Mesendoderm (in vitro differentiated cells): Measurements from ENCODE around the gene AP3D1.

Experiments
- DNase-seq: peaks from one replicate; pipeline ENCODE4 v3.0.0; 2013
- H2AK5ac ChIP-seq: 2 replicates; pipeline ENCODE4 v1.6.1; 2013; ENCODE audit warnings: low read length, inconsistent platforms
- H2BK120ac ChIP-seq: 2 replicates; pipeline ENCODE4 v1.6.1; 2013; ENCODE audit warnings: low read depth, mild to moderate bottlenecking, low read length, moderate library complexity, mixed read lengths
- H2BK15ac ChIP-seq: replicated peaks from 2 replicates; pipeline ENCODE4 v1.6.1; 2013; ENCODE audit warnings: low read depth, mild to moderate bottlenecking, moderate library complexity
- H2BK5ac ChIP-seq: 2 replicates; pipeline ENCODE4 v1.6.1; 2013; ENCODE audit warnings: low read length, inconsistent platforms
- H3K18ac ChIP-seq: 2 replicates; pipeline ENCODE4 v1.6.1; 2013; ENCODE audit warnings: mild to moderate bottlenecking, low read length, mixed read lengths
- H3K23ac ChIP-seq: one replicate; pipeline ENCODE4 v1.6.1; 2013; ENCODE audit warnings: low read length
- H3K27ac ChIP-seq: 2 replicates; pipeline ENCODE4 v1.5.1; 2013; ENCODE audit warnings: low read depth, mild to moderate bottlenecking, inconsistent platforms, low read length, moderate library complexity
- H3K27me3 ChIP-seq: 2 replicates; pipeline ENCODE4 v1.6.1; 2013; ENCODE audit warnings: low read length, control low read depth, mild to moderate bottlenecking, inconsistent platforms; ENCODE audit not compliant: insufficient read depth, poor library complexity
- H3K36me3 ChIP-seq: 2 replicates; pipeline ENCODE4 v1.6.1; 2013; ENCODE audit warnings: low read length, inconsistent platforms; ENCODE audit not compliant: control insufficient read depth, insufficient read depth
- H3K4ac ChIP-seq: one replicate; pipeline ENCODE4 v1.6.1; 2013; ENCODE audit warnings: low read depth, mild to moderate bottlenecking, low read length, moderate library complexity
- H3K4me1 ChIP-seq: 2 replicates; pipeline ENCODE4 v1.6.1; 2013; ENCODE audit warnings: low read depth, low read length, inconsistent platforms; ENCODE audit not compliant: control insufficient read depth
- H3K4me2 ChIP-seq: 2 replicates; pipeline ENCODE4 v1.6.1; 2013; ENCODE audit warnings: low read length
- H3K4me3 ChIP-seq: 2 replicates; pipeline ENCODE4 v1.5.1; 2013; ENCODE audit warnings: mild to moderate bottlenecking, low read length
- H3K56ac ChIP-seq: one replicate; pipeline ENCODE4 v1.6.1; 2013; ENCODE audit warnings: low read length
- H3K79me1 ChIP-seq: 2 replicates; pipeline ENCODE4 v1.6.1; 2013; ENCODE audit warnings: low read length, inconsistent platforms
- H3K79me2 ChIP-seq: 2 replicates; pipeline ENCODE4 v1.6.1; 2013; ENCODE audit warnings: mild to moderate bottlenecking, low read length; ENCODE audit not compliant: control insufficient read depth, insufficient read depth
- H3K9ac ChIP-seq: 2 replicates; pipeline ENCODE4 v1.6.1; 2013; ENCODE audit warnings: low read length, inconsistent platforms
- H4K5ac ChIP-seq: one replicate; pipeline ENCODE4 v1.6.1; 2013; ENCODE audit warnings: low read length
- H4K8ac ChIP-seq: one replicate; pipeline ENCODE4 v1.6.1; 2013; ENCODE audit warnings: low read depth, mild to moderate bottlenecking, control low read depth, low read length, moderate library complexity
- WGBS: extraction: QIAGEN DNeasy Blood & Tissue Kit; methylation state at CpG from one replicate; pipeline ENCODE4 v1.1.7; 2013; ENCODE audit warnings: low lambda C conversion rate, missing lambda C conversion rate; ENCODE audit not compliant: insufficient coverage; ENCODE audit errors: extremely low coverage; 5-methylcytosine and 5-hydroxymethylcytosine counted together

AP3D1 gene

GRCh38 chr19:2079076-2079864, 72.1 kb downstream of the AP3D1 start:
- H2BK120ac ChIP-seq: no peak overlapping the region
- H3K79me1 ChIP-seq: no peaks in the 10 kb centered on the region
- H2BK5ac ChIP-seq: no peak overlapping the region
- no peak overlapping the region for H2AK5ac ChIP-seq
- no peak overlapping the region for H4K5ac ChIP-seq
- H3K27me3 ChIP-seq: no peaks in the 10 kb centered on the region
- no peak overlapping the region for H2BK15ac ChIP-seq
- no peak for DNase-seq
- H3K4me2 ChIP-seq: no peak overlapping the region
- H4K8ac ChIP-seq: no peak overlapping the region
- H3K4ac ChIP-seq: no peak overlapping the region
- no peaks in the 10 kb centered on the region for H3K79me2 ChIP-seq
- H3K36me3 ChIP-seq: no peaks in the 10 kb centered on the region
- no peak overlapping the region for H3K9ac ChIP-seq
- no peak overlapping the region for H3K56ac ChIP-seq
- WGBS: no CpG with 5 or more reads among the region's 32 CpGs
- no peaks in the 10 kb centered on the region for H3K4me1 ChIP-seq
- H3K18ac ChIP-seq: no peak overlapping the region
- H3K23ac ChIP-seq: no peak overlapping the region
- H3K4me3 ChIP-seq: no peak overlapping the region
- H3K27ac ChIP-seq: no peak overlapping the region

- Histone ChIP-seq H3K4me2 (no peak overlapping the region), H2BK5ac (no peak overlapping the region), H2BK120ac (no peak overlapping the region), H3K4ac (no peak overlapping the region), H4K5ac (no peak overlapping the region), H3K79me1 (no peaks in the 10 kb centered on the region), H3K27me3 (no peaks in the 10 kb centered on the region), H3K9ac (no peak overlapping the region), H3K79me2 (no peaks in the 10 kb centered on the region), H3K56ac (no peak overlapping the region), H3K27ac (no peak overlapping the region), H4K8ac (no peak overlapping the region), H3K18ac (no peak overlapping the region), H2BK15ac (no peak overlapping the region), H3K36me3 (no peaks in the 10 kb centered on the region), H2AK5ac (no peak overlapping the region), H3K23ac (no peak overlapping the region), H3K4me1 (no peaks in the 10 kb centered on the region), H3K4me3 (no peak overlapping the region)
- DNase-seq: no peak
- no CpG with 5 or more reads among the region's 44 CpGs for WGBS
These were observed 73.3 kb downstream of the AP3D1 start for GRCh38 chr19:2077833-2078619.

- no peaks in the 10 kb centered on the region for H3K4me1 ChIP-seq
- H3K79me2 ChIP-seq: no peaks in the 10 kb centered on the region
- no peak overlapping the region for H3K23ac ChIP-seq
- no peak overlapping the region for H3K9ac ChIP-seq
- no peaks in the 10 kb centered on the region for H3K27me3 ChIP-seq
- H3K4me3 ChIP-seq: no peak overlapping the region
- no peak overlapping the region for H3K4ac ChIP-seq
- no peak overlapping the region for H4K5ac ChIP-seq
- H3K36me3 ChIP-seq: no peaks in the 10 kb centered on the region
- H2BK15ac ChIP-seq: no peak overlapping the region
- no peak overlapping the region for H3K4me2 ChIP-seq
- H3K18ac ChIP-seq: no peak overlapping the region
- H4K8ac ChIP-seq: no peak overlapping the region
- H3K56ac ChIP-seq: no peak overlapping the region
- no CpG with 5 or more reads among the region's 7 CpGs for WGBS
- H2BK120ac ChIP-seq: no peak overlapping the region
- no peaks in the 10 kb centered on the region for H3K79me1 ChIP-seq
- no peak for DNase-seq
- H3K27ac ChIP-seq: no peak overlapping the region
- H2AK5ac ChIP-seq: no peak overlapping the region
- no peak overlapping the region for H2BK5ac ChIP-seq
These were observed 74.0 kb downstream of the AP3D1 start for GRCh38 chr19:2077398-2077797.

- no peak overlapping the region for H4K5ac ChIP-seq
- no peaks in the 10 kb centered on the region for H3K36me3 ChIP-seq
- H3K4me3 ChIP-seq: no peak overlapping the region
- no CpG with 5 or more reads among the region's 32 CpGs for WGBS
- H4K8ac ChIP-seq: no peak overlapping the region
- no peak overlapping the region for H3K18ac ChIP-seq
- H3K79me1 ChIP-seq: no peaks in the 10 kb centered on the region
- no peaks in the 10 kb centered on the region for H3K4me1 ChIP-seq
- H2BK120ac ChIP-seq: no peak overlapping the region
- H3K23ac ChIP-seq: no peak overlapping the region
- no peak overlapping the region for H2AK5ac ChIP-seq
- no peaks in the 10 kb centered on the region for H3K27me3 ChIP-seq
- H3K9ac ChIP-seq: no peak overlapping the region
- H3K56ac ChIP-seq: no peak overlapping the region
- H3K79me2 ChIP-seq: no peaks in the 10 kb centered on the region
- H2BK15ac ChIP-seq: no peak overlapping the region
- DNase-seq: no peak
- H3K27ac ChIP-seq: no peak overlapping the region
- no peak overlapping the region for H3K4me2 ChIP-seq
- no peak overlapping the region for H2BK5ac ChIP-seq
- H3K4ac ChIP-seq: no peak overlapping the region
These were observed 74.8 kb downstream of the AP3D1 start for GRCh38 chr19:2076526-2076944.

GRCh38 chr19:2072757-2073551, 78.4 kb downstream of the AP3D1 start:
- H4K5ac ChIP-seq: no peak overlapping the region
- H3K18ac ChIP-seq: no peak overlapping the region
- no peak overlapping the region for H3K4me3 ChIP-seq
- H2AK5ac ChIP-seq: no peak overlapping the region
- no CpG with 5 or more reads among the region's 32 CpGs for WGBS
- no peaks in the 10 kb centered on the region for H3K27me3 ChIP-seq
- no peaks in the 10 kb centered on the region for H3K36me3 ChIP-seq
- no peak overlapping the region for H4K8ac ChIP-seq
- DNase-seq: no peak
- no peak overlapping the region for H3K4ac ChIP-seq
- no peak overlapping the region for H3K56ac ChIP-seq
- H2BK120ac ChIP-seq: no peak overlapping the region
- no peaks in the 10 kb centered on the region for H3K79me2 ChIP-seq
- H3K4me2 ChIP-seq: no peak overlapping the region
- no peaks in the 10 kb centered on the region for H3K4me1 ChIP-seq
- no peak overlapping the region for H2BK5ac ChIP-seq
- H2BK15ac ChIP-seq: no peak overlapping the region
- H3K23ac ChIP-seq: no peak overlapping the region
- H3K79me1 ChIP-seq: no peaks in the 10 kb centered on the region
- no peak overlapping the region for H3K9ac ChIP-seq
- H3K27ac ChIP-seq: no peak overlapping the region
